Ovary (tissue), 3 donors: Measurements from ENCODE around the gene HAUS3.

Experiments
- CTCF ChIP-seq, 3 donors: fragments of 450-650 bp in 2 of 3; fragments of 200-600 bp in 1 of 3; IDR thresholded peaks; one replicate each; pipeline versions ENCODE4 v1.5.1 to v1.8.0; 2016 to 2022; ENCODE audit warnings: antibody characterized with exemption in 3 of 3, mild to moderate bottlenecking in 1 of 3
- EP300 ChIP-seq: sonication (generic); formaldehyde crosslinking; IDR thresholded peaks from one replicate; pipeline ENCODE4 v1.6.1; 2017; ENCODE audit warnings: antibody characterized with exemption
- POLR2A ChIP-seq: fragments of 450-650 bp; IDR thresholded peaks from one replicate; pipeline ENCODE4 v1.6.1; 2017; ENCODE audit warnings: antibody characterized with exemption, mild to moderate bottlenecking, moderate library complexity
- donor health status: DM: no; HTN: no; CAD: no.

GRCh38 chr4:2285613-2286381 is 43.9 kb upstream of the HAUS3 start:
- TF ChIP-seq CTCF (IDR thresholded peaks at IDR 0.05) (no peak), POLR2A (no peak), EP300 (no peak)
